ENCODE data around the gene ZDHHC3.

The ZDHHC3 gene

DNA sequence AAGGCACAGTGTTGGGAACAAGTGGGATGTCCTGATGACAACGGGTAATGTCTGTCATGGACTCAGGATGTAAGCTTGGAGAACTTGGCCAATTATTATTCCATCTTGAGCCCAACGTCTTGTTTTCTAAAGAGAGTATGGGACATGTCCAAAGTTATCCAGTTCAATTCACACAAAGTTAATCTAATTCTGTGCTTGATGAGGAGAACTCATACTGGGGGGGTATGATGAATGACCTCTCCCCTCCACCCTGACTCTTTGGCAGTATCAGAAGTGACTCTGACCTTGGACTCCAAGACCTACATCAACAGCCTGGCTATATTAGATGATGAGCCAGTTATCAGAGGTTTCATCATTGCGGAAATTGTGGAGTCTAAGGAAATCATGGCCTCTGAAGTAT is 65.3 kb downstream of the ZDHHC3 start:
- H3K9ac ChIP-seq, result no peak overlapping the region
- H2AFZ ChIP-seq (ENCODE audit: low read depth), result no peak overlapping the region
- no peaks in the 10 kb centered on the region for H4K20me1 ChIP-seq (ENCODE audit: insufficient read depth)
- no peaks in the 10 kb centered on the region for H3K36me3 ChIP-seq (ENCODE audit: insufficient read depth)
- no peak overlapping the region for H3K4me3 ChIP-seq (IDR thresholded peaks at IDR 0.05; ENCODE audit: insufficient read depth, low read depth, low read length)
- no peaks in the 10 kb centered on the region for H3K27me3 ChIP-seq (ENCODE audit: insufficient read depth, low read depth)
- H3K27ac ChIP-seq, result no peak overlapping the region
- no peaks in the 10 kb centered on the region for H3K4me1 ChIP-seq (ENCODE audit: low read depth, poor library complexity, severe bottlenecking)
- no peak overlapping the region for H3K4me2 ChIP-seq
- H3K79me2 ChIP-seq (ENCODE audit: insufficient read depth, low read depth), result no peaks in the 10 kb centered on the region
- TF ChIP-seq, protein P1, sequence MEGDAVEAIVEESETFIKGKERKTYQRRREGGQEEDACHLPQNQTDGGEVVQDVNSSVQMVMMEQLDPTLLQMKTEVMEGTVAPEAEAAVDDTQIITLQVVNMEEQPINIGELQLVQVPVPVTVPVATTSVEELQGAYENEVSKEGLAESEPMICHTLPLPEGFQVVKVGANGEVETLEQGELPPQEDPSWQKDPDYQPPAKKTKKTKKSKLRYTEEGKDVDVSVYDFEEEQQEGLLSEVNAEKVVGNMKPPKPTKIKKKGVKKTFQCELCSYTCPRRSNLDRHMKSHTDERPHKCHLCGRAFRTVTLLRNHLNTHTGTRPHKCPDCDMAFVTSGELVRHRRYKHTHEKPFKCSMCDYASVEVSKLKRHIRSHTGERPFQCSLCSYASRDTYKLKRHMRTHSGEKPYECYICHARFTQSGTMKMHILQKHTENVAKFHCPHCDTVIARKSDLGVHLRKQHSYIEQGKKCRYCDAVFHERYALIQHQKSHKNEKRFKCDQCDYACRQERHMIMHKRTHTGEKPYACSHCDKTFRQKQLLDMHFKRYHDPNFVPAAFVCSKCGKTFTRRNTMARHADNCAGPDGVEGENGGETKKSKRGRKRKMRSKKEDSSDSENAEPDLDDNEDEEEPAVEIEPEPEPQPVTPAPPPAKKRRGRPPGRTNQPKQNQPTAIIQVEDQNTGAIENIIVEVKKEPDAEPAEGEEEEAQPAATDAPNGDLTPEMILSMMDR (conservative IDR thresholded peaks at IDR 0.05; ENCODE audit: low read depth, low read length), result no peak

DNA sequence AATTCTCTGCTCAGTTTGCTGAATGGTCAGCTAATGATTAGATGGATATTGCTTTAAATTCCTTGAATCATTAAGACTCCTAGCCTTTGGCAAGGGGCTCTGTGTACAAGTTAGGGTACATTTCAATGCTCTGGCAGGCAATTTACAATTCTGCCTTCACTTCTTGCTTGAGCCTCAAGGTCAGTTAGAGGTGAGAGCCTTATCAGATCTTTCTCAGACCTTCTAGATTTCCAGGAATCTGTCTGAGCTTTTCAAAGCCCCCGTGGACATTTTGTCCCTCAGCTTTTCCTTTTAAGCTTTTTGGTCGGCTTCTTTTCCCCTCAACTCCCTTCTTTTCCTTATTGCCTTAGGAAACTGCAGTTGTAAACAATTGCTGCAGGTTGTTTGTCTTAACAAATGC is 66.9 kb downstream of the ZDHHC3 start:
- Histone ChIP-seq H3K9ac (no peak overlapping the region), H4K20me1 (ENCODE audit: insufficient read depth) (no peaks in the 10 kb centered on the region), H3K27ac (no peak overlapping the region), H3K4me1 (ENCODE audit: low read depth, poor library complexity, severe bottlenecking) (no peaks in the 10 kb centered on the region), H3K27me3 (ENCODE audit: insufficient read depth, low read depth) (no peaks in the 10 kb centered on the region), H3K4me2 (no peak overlapping the region), H3K4me3 (IDR thresholded peaks at IDR 0.05; ENCODE audit: insufficient read depth, low read depth, low read length) (no peak overlapping the region), H2AFZ (ENCODE audit: low read depth) (no peak overlapping the region), H3K79me2 (ENCODE audit: insufficient read depth, low read depth) (no peaks in the 10 kb centered on the region), H3K36me3 (ENCODE audit: insufficient read depth) (no peaks in the 10 kb centered on the region)
- TF ChIP-seq, protein P1 (conservative IDR thresholded peaks at IDR 0.05; ENCODE audit: low read depth, low read length), result no peak

DNA sequence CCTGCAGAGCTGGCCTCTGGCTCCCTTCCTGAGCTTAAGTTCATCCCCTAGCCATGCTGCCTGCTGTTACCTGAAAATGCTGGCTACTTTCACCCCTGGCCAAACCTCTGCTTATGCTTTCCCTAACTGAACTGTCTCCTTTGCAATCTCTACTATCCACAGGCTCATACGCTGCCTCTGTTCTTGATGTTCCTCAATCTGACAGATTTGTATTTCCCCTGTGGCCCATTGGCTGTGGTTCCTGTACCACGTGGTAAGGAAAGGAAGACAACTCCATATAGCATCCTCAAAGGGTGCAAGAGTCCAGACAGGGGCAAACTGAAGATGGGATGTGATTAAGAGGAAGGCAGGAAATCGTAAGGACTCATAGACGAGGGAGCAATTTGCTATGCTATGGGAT is 68.4 kb downstream of the ZDHHC3 start:
- Histone ChIP-seq H3K4me3 (IDR thresholded peaks at IDR 0.05; ENCODE audit: insufficient read depth, low read depth, low read length) (no peak overlapping the region), H3K27ac (no peak overlapping the region), H4K20me1 (ENCODE audit: insufficient read depth) (no peaks in the 10 kb centered on the region), H3K4me1 (ENCODE audit: low read depth, poor library complexity, severe bottlenecking) (no peaks in the 10 kb centered on the region), H3K4me2 (no peak overlapping the region), H3K36me3 (ENCODE audit: insufficient read depth) (no peaks in the 10 kb centered on the region), H2AFZ (ENCODE audit: low read depth) (no peak overlapping the region), H3K79me2 (ENCODE audit: insufficient read depth, low read depth) (no peaks in the 10 kb centered on the region), H3K9ac (no peak overlapping the region), H3K27me3 (ENCODE audit: insufficient read depth, low read depth) (no peaks in the 10 kb centered on the region)
- TF ChIP-seq, protein P1 (conservative IDR thresholded peaks at IDR 0.05; ENCODE audit: low read depth, low read length), result no peak

DNA sequence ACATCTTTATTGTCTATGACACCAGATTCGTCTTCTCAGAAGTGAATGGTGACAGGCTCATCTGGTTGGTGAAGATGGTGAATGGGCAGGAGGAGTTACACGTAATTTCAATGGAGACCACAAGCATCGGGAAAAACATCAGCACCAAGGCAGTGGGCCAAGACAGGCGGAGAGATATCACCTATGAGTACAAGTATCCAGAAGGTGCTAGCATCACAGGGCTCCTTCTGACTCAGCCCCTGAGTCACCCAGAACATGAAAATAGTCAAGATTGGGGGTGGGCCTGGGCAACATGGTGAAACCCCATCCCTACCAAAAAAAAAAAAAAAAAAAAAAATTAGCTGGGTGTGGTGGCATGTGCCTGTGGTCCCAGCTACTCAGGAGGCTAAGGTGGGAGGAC is 69.0 kb downstream of the ZDHHC3 start:
- TF ChIP-seq, protein P1 (conservative IDR thresholded peaks at IDR 0.05; ENCODE audit: low read depth, low read length), result no peak
- Histone ChIP-seq H3K27ac (no peak overlapping the region), H3K9ac (no peak overlapping the region), H3K4me2 (no peak overlapping the region), H3K36me3 (ENCODE audit: insufficient read depth) (no peaks in the 10 kb centered on the region), H2AFZ (ENCODE audit: low read depth) (no peak overlapping the region), H3K4me3 (IDR thresholded peaks at IDR 0.05; ENCODE audit: insufficient read depth, low read depth, low read length) (no peak overlapping the region), H4K20me1 (ENCODE audit: insufficient read depth) (no peaks in the 10 kb centered on the region), H3K79me2 (ENCODE audit: insufficient read depth, low read depth) (no peaks in the 10 kb centered on the region), H3K4me1 (ENCODE audit: low read depth, poor library complexity, severe bottlenecking) (no peaks in the 10 kb centered on the region), H3K27me3 (ENCODE audit: insufficient read depth, low read depth) (no peaks in the 10 kb centered on the region)
